PC-9 (cell line): Measurements from ENCODE around the gene MORF4L2. TPM values are rescaled to one million over a fixed set of nuclear protein-coding genes. Genes with fewer than 3 reads are reported as not detected.
"Not testable (repeated sequence)": the region's sequence is repeated elsewhere in the genome, so short reads cannot be mapped to it uniquely, and the experiment has no call there.

Experiments used
- BruUV-seq: library from RNA; stranded (reverse); fragments of 400-500 nt; replicated peaks from 2 replicates; lab custom pipeline; 2021; lab: Mats Ljungman, UMichigan
- CTCF ChIA-PET: fragments of 300-600 bp; sonication (Branson Sonifier 250); formaldehyde crosslinking; loops from one replicate; lab custom pipeline; 2022; ENCODE audit warnings: antibody characterized with exemption; lab: Charles Lee
- POLR2A ChIA-PET: fragments of 300-600 bp; sonication (Branson Sonifier 250); formaldehyde crosslinking; loops from one replicate; lab custom pipeline; 2022; ENCODE audit warnings: antibody characterized with exemption; ENCODE audit not compliant: unreplicated experiment; lab: Charles Lee
- DNase-seq, 2 experiments: peaks; one replicate each; pipeline versions ENCODE4 v3.0.0 to v3.0.0-alpha.2; 2015 to 2022; ENCODE audit warnings: mixed read lengths in 1 of 2
- H2AFZ ChIP-seq: fragments of 200-600 bp; sonication (generic); 2 replicates; pipeline ENCODE4 v1.8.1; 2017; ENCODE audit warnings: antibody characterized with exemption
- H3F3A ChIP-seq: fragments of 200-600 bp; sonication (generic); 2 replicates; pipeline ENCODE4 v1.8.1; 2017; ENCODE audit warnings: antibody characterized with exemption, mild to moderate bottlenecking, low read depth; ENCODE audit not compliant: insufficient read depth
- H3K27ac ChIP-seq: fragments of 200-600 bp; sonication (generic); 2 replicates; pipeline ENCODE4 v1.6.1; 2016; ENCODE audit warnings: mixed run types
- H3K27me3 ChIP-seq: fragments of 200-600 bp; sonication (generic); 2 replicates; pipeline ENCODE4 v1.6.1; 2016; ENCODE audit warnings: low read depth, mixed run types; ENCODE audit not compliant: insufficient read depth
- H3K36me3 ChIP-seq: fragments of 200-600 bp; sonication (generic); 2 replicates; pipeline ENCODE4 v1.6.1; 2016; ENCODE audit warnings: low read depth, mixed run types
- H3K4me1 ChIP-seq: fragments of 200-600 bp; sonication (generic); replicated peaks from 2 replicates; pipeline ENCODE4 v1.6.1; 2016; ENCODE audit warnings: mixed run types; ENCODE audit not compliant: insufficient read depth
- H3K4me2 ChIP-seq: fragments of 200-600 bp; sonication (generic); 2 replicates; pipeline ENCODE4 v1.6.1; 2017; ENCODE audit warnings: mixed run types
- H3K4me3 ChIP-seq: fragments of 200-600 bp; sonication (generic); 2 replicates; pipeline ENCODE4 v1.6.1; 2016; ENCODE audit warnings: mixed run types
- H3K79me2 ChIP-seq: fragments of 200-600 bp; sonication (generic); 2 replicates; pipeline ENCODE4 v1.6.1; 2017; ENCODE audit warnings: low read depth, mixed run types
- H3K9me2 ChIP-seq: fragments of 200-600 bp; sonication (generic); 2 replicates; pipeline ENCODE4 v1.8.1; 2017; ENCODE audit warnings: mild to moderate bottlenecking; ENCODE audit not compliant: insufficient read depth
- H3K9me3 ChIP-seq: fragments of 200-600 bp; sonication (generic); 2 replicates; pipeline ENCODE4 v1.8.1; 2016; ENCODE audit warnings: low read depth; ENCODE audit not compliant: insufficient read depth
- H4K20me1 ChIP-seq: fragments of 200-600 bp; sonication (generic); 2 replicates; pipeline ENCODE4 v1.8.1; 2017; ENCODE audit not compliant: insufficient read depth
- EZH2 ChIP-seq: fragments of 200-600 bp; sonication (generic); IDR thresholded peaks from 2 replicates; pipeline ENCODE4 v1.8.0; 2017; ENCODE audit warnings: antibody characterized with exemption, low read depth
- intact Hi-C: fragments of 100-400 bp; cut with micrococcal nuclease; formaldehyde crosslinking; loops from one replicate; pipeline ENCODE4 v1.10.0; 2022; ENCODE audit not compliant: unreplicated experiment
- total RNA-seq: library from RNA; stranded (reverse); gene quantifications from 2 replicates; pipeline ENCODE4 v1.2.3, GENCODE V29; 2021
- TF ChIP-seq, protein P1 (sequence below): fragments of 200-600 bp; sonication (generic); conservative IDR thresholded peaks from 2 replicates; pipeline ENCODE4 v1.6.1; 2017; ENCODE audit warnings: mixed run types, antibody characterized with exemption, mild to moderate bottlenecking, moderate library complexity

The MORF4L2 gene
- total RNA-seq, 1 experiment from 2014 or later = 385 TPM

DNA sequence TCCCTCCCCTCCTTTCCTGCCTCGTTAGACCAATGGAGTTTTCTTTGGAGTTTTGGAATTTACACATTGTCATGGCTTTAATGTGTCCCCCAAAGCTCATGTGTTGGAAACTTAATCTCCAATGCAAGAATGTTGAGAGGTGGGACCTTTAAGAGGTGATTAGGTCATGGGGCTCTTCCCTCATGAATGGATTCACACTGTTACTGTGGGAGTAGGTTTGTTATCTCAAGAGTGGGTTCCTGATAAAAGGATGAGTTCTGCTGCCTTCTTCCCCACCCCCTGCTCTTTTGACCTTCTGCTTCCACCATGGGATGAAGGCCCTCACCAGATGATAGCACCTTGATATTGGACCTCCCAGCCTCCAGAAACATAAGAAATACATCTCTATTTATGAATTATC, 16.8 kb downstream of the MORF4L2 start:
- no peaks in the 10 kb centered on the region for H3K27me3 ChIP-seq
- H3K4me2 ChIP-seq = no peak overlapping the region
- no peak overlapping the region for H2AFZ ChIP-seq
- H3K4me1 ChIP-seq = peaks cover 5% of the 10 kb centered on the region; the same call in 1 of the 2 replicates
- H3F3A ChIP-seq = peaks cover 11% of the 10 kb centered on the region
- H3K4me3 ChIP-seq = no peak overlapping the region
- no peaks in the 10 kb centered on the region for H3K9me2 ChIP-seq
- H3K9me3 ChIP-seq = no peaks in the 10 kb centered on the region
- DNase-seq = no peak
- no peaks in the 10 kb centered on the region for H3K79me2 ChIP-seq
- H4K20me1 ChIP-seq = no peaks in the 10 kb centered on the region
- CTCF ChIA-PET = no interaction called here
- no peaks in the 10 kb centered on the region for H3K36me3 ChIP-seq
- no peak for TF ChIP-seq EZH2
- TF ChIP-seq, protein P1, sequence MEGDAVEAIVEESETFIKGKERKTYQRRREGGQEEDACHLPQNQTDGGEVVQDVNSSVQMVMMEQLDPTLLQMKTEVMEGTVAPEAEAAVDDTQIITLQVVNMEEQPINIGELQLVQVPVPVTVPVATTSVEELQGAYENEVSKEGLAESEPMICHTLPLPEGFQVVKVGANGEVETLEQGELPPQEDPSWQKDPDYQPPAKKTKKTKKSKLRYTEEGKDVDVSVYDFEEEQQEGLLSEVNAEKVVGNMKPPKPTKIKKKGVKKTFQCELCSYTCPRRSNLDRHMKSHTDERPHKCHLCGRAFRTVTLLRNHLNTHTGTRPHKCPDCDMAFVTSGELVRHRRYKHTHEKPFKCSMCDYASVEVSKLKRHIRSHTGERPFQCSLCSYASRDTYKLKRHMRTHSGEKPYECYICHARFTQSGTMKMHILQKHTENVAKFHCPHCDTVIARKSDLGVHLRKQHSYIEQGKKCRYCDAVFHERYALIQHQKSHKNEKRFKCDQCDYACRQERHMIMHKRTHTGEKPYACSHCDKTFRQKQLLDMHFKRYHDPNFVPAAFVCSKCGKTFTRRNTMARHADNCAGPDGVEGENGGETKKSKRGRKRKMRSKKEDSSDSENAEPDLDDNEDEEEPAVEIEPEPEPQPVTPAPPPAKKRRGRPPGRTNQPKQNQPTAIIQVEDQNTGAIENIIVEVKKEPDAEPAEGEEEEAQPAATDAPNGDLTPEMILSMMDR = no peak
- intact Hi-C loops = no loop called here
- no peak overlapping the region for H3K27ac ChIP-seq
- BruUV-seq = no TSS peak
- POLR2A ChIA-PET = no interaction called here

DNA sequence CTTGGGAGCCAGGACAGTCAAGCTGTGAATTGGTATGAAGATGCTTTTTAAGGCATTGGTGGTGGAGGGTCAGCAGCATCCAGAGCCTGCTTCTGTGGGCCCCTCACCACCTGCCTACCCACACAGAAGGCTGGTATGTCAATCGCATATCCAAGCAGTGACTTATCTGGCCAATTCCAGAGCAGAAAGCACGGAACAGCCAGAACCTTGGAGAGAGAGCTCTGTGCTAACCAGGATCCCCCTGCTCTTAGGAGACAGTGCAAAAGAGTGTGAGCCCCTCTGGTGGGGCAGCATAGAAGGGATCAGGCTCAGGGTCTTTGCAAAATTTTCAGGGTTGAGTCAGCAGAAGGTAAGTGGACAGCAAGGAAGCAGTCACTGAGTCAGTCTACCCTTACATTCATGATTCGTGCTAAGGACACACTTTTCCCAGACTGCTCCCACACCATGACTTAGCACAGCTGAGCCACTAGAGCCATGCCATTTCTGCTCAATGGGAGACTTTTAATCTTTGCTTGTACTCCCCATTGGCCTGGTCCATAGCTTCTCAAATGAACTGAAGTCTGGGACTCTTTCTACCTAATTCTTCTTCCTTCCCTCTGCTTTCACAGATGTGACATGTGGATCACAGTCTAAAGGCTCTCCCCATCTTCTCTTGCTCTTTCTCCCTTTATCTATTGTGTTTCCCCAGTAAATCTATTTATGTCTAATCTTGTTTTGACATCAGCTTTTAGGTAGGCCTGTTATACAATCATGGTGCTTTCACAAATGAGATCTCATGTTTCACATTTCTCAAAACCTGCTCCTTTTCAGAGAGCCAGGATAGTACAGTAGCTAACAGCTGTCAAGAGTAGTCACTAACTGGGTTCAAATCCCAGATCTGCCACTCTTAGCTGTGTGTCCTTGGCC, 20.0 kb downstream of the MORF4L2 start:
- peaks cover 5% of the 10 kb centered on the region; the same call in 1 of the 2 replicates for H3K4me1 ChIP-seq
- H3K36me3 ChIP-seq = no peaks in the 10 kb centered on the region
- TF ChIP-seq EZH2 = no peak
- TF ChIP-seq, protein P1 = no peak
- intact Hi-C loops = no loop called here
- H3K27ac ChIP-seq = no peak overlapping the region
- no peak overlapping the region for H2AFZ ChIP-seq
- no peaks in the 10 kb centered on the region for H3K9me2 ChIP-seq
- no peak overlapping the region for H3K4me3 ChIP-seq
- BruUV-seq = no TSS peak
- POLR2A ChIA-PET = interaction anchor here (0.6 to 0.7 kb wide), 2 partner anchors 28 to 52 kb away, joined by 3 read pairs; no protein-coding TSS in a partner anchor
- H3K9me3 ChIP-seq = no peaks in the 10 kb centered on the region
- no peaks in the 10 kb centered on the region for H4K20me1 ChIP-seq
- H3K27me3 ChIP-seq = no peaks in the 10 kb centered on the region
- H3F3A ChIP-seq = no peaks in the 10 kb centered on the region
- no peak for DNase-seq
- CTCF ChIA-PET = interaction anchor here (1.0 kb wide), 1 partner anchor 21 kb away, joined by 11 read pairs; no protein-coding TSS in a partner anchor
- no peak overlapping the region for H3K4me2 ChIP-seq
- no peaks in the 10 kb centered on the region for H3K79me2 ChIP-seq

DNA sequence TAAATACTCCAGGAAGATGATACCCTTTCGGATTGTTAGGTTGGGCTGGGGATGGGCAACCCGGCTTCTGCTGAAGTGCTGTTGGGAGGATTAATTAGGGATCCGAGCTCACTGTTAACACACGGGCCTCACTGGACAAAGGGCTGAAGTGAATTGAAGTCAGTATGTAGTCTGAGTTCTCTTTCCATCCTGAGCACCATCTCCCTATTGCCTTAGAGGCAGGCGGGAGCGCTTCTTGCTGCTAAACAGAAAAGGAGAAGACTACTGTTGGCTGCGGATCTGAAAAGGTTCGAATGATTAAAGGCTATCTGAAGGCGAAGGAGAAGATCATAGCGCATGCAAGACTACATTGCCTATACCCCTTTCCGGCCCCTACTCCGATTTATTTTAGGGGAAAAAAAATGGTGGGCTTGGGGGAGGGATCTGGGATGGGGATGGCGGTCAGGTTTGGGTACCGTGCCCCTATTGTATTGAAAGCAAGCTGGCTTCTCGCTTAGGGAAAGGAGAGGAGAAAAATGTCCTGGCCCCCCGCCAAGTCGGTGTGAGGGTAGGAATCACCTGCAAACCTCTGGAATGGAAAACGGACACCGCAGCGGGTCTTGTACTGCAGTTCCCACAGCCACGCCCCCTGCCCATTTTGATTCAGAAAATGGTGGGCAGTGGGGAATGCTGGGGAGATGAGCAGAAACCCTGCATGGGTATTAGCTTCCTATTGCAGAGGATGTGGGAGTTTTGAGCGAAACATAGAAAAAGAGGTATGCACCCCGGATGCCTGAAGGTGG, 22.3 kb downstream of the MORF4L2 start:
- H2AFZ ChIP-seq = no peak overlapping the region
- intact Hi-C loops = no loop called here
- H3K4me3 ChIP-seq = no peak overlapping the region
- no peak for DNase-seq
- H3K4me2 ChIP-seq = no peak overlapping the region
- H3K27me3 ChIP-seq = no peaks in the 10 kb centered on the region
- H4K20me1 ChIP-seq = no peaks in the 10 kb centered on the region
- no peaks in the 10 kb centered on the region for H3K36me3 ChIP-seq
- H3K4me1 ChIP-seq = peaks cover 16% of the 10 kb centered on the region
- CTCF ChIA-PET = no interaction called here
- no peaks in the 10 kb centered on the region for H3K79me2 ChIP-seq
- POLR2A ChIA-PET = no interaction called here
- H3K9me2 ChIP-seq = no peaks in the 10 kb centered on the region
- H3F3A ChIP-seq = peaks cover 7% of the 10 kb centered on the region; the same call in 1 of the 2 replicates
- no peak overlapping the region for H3K27ac ChIP-seq
- no TSS peak for BruUV-seq
- TF ChIP-seq, protein P1 = no peak
- TF ChIP-seq EZH2 = no peak
- no peaks in the 10 kb centered on the region for H3K9me3 ChIP-seq

DNA sequence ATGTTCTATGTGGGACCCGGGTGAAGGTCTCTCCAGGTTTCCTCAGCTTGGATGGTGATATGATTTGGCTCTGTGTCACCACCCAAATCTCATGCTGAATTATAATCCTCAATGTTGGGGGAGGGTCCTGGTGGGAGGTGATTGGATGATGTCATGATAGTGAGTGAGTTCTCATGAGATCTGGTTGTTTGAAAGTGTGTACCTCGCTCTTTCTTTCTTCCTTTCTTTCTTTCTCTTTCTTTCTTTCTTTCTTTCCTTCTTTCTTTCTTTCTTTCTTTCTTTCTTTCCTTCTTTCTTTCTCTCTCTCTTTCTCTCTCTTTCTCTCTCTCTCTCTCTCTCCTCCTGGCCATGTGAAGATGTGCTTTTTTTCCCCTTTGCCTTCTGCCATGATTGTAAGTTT, 27.0 kb downstream of the MORF4L2 start:
- H3K27me3 ChIP-seq, H3K79me2 ChIP-seq, H4K20me1 ChIP-seq, H3K9me2 ChIP-seq, H3K36me3 ChIP-seq, CTCF ChIA-PET, POLR2A ChIA-PET, H3K4me3 ChIP-seq, H3K9me3 ChIP-seq, BruUV-seq, DNase-seq: not testable (repeated sequence)
- Histone ChIP-seq H3K4me1 (peaks cover 53% of the 10 kb centered on the region), H3F3A (peaks cover 43% of the 10 kb centered on the region), H3K4me2 (peak overlapping the region; percentile 70), H2AFZ (0 out of 2 replicates have a peak overlapping the region, but pooled peaks have one; percentile 58), H3K27ac (peak overlapping the region; percentile 94)
- intact Hi-C loops = loop anchor here (5.0 kb wide), 1 partner anchor 42 kb away; no protein-coding TSS in a partner anchor
